Islet precursor cell (in vitro differentiated cells): ENCODE data around the gene MICU1.

ENCODE experiments used
- DNase-seq: peaks from one replicate; pipeline ENCODE4 v3.0.0-alpha.2; 2018

The MICU1 gene

DNA sequence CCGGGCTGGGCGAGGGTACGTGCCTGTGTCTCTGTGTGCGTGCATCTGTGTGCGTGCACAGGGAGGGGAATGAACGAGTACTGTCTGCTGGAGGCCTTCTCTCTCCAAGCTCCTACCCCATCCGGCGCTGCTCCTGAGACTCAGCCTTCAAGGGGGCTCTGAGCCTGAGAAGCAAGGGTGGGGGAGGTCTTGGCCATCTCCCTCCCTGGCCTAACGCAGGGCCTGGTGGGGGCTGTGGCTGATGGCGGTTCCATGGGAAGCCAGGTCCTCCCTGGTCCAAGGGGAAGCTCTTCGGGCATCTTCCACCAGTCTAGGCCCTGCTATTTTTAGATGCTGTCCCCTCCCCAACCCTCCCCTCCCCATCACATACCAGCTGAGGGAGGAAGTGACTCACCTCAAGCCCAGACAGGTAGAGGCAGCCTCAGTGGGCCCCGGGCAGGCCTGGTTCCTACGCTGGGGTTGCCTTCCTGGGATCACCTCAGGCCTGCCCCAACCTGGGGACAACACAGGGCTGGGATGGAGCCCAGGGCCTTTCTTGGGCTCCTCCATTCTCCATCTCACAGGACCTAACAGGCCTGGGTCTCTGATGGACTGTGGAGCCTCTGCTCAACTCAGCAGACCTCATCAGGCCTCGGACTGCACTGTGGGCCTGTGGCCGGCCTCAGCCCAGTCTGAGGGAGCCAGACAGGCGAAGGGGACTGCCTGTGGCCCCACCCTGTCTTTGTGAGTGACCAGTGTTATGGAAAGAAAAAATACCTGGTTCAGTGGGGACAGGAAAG lies 303.4 kb downstream of the MICU1 start:
- peak; percentile 86 for DNase-seq

DNA sequence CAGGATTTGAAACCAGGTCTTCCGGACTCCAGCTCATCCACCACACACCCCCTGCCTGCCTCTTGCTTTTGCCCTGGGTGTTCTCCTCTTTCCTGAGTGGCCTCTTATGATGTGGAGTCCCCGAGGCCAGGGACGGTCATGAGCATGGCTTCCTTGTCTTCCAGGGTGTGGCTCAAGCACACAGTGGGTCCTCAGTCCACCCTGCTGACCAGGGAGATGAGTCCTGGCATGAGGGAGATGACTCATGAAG lies 303.9 kb downstream of the MICU1 start:
- DNase-seq, result no peak

- peak; percentile 64 for DNase-seq
These were observed 304.4 kb downstream of the MICU1 start for GRCh38 chr10:72321248-72322029.

DNA sequence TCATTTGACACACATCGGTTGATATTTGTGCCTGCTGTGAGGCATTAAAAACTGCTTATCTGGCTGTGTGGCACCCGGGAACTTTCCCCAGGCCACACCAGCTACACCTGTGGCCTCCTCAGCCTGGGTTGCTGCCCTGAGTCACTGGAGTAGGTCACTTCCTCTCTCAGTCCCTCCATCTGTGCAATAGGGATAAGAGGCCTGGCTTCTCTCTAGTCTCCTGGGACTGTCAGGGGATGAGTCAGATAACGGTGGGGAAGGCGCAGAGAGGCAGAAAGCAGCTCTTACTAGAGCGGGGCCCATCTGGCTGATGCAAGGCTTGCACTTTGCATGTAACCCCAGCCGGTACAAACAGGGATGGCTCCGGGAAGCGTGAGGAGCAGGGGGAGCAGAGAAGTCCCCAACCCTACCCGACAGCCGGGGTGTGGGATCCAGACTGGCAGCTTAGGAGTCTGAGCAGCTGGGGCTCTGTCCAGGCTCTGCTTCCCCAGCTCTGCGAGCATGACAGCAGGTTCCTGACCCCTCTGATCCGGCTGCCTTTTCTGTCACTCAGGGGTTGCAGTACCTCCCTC lies 305.1 kb downstream of the MICU1 start:
- DNase-seq, result peak; percentile 99

GRCh38 chr10:72319416-72320254 lies 306.2 kb downstream of the MICU1 start:
- peak; percentile 96 for DNase-seq

- peak; percentile 71 for DNase-seq
These were observed 307.2 kb downstream of the MICU1 start for GRCh38 chr10:72318418-72319262.
